Measurements from ENCODE around the gene PRDX5. TPM values are rescaled to one million over a fixed set of nuclear protein-coding genes. Genes with fewer than 3 reads are reported as not detected.

Gene PRDX5
- total RNA-seq, 1 experiment from 2014 or later, result 381 TPM

DNA sequence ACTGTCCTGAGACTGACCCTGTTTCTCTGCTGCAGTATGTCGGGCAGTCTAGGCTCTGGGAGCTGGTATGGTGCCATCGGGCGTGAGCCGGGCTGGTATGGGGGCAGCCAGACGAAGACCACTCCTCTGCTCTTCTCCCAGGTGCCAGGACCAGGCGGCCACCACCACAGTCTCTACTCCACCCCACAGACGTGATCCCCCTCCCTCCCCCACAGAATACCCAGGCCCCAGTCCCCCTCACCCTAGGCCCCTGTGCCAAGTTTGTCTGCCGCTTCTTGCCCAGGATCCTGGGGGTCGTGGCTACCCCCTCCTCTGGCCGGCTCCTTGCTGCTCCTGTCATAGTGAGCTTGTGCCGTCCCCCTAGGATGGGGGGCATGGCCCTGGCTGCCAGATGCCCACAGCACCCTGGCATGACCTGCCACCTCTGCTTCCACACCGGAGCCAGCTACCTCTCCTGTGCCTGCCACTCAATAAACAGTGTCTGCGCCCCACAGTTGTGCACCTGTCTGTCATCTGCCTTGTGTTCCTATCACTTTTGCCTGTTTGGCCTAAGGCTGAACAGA lies 28.8 kb upstream of the PRDX5 start:
- peaks cover 6% of the 10 kb centered on the region; the same call in 1 of the 2 replicates for H3K79me2 ChIP-seq (ENCODE audit: low read depth)
- no peaks in the 10 kb centered on the region for H3K27me3 ChIP-seq (ENCODE audit: insufficient read depth, low read depth)
- no peak overlapping the region for H2AFZ ChIP-seq
- H3F3A ChIP-seq (ENCODE audit: insufficient read depth, low read depth), result peaks cover 11% of the 10 kb centered on the region; the same call in 1 of the 2 replicates
- TF ChIP-seq EZH2 (IDR thresholded peaks at IDR 0.05; ENCODE audit: low read depth), result no peak
- TF ChIP-seq, protein P1, sequence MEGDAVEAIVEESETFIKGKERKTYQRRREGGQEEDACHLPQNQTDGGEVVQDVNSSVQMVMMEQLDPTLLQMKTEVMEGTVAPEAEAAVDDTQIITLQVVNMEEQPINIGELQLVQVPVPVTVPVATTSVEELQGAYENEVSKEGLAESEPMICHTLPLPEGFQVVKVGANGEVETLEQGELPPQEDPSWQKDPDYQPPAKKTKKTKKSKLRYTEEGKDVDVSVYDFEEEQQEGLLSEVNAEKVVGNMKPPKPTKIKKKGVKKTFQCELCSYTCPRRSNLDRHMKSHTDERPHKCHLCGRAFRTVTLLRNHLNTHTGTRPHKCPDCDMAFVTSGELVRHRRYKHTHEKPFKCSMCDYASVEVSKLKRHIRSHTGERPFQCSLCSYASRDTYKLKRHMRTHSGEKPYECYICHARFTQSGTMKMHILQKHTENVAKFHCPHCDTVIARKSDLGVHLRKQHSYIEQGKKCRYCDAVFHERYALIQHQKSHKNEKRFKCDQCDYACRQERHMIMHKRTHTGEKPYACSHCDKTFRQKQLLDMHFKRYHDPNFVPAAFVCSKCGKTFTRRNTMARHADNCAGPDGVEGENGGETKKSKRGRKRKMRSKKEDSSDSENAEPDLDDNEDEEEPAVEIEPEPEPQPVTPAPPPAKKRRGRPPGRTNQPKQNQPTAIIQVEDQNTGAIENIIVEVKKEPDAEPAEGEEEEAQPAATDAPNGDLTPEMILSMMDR (conservative IDR thresholded peaks at IDR 0.05), result no peak
- no peaks in the 10 kb centered on the region for H4K20me1 ChIP-seq (ENCODE audit: insufficient read depth)
- H3K4me1 ChIP-seq (replicated peaks; ENCODE audit: insufficient read depth), result peaks cover 13% of the 10 kb centered on the region
- ChIA-PET CTCF (interaction anchor here (0.6 to 0.7 kb wide), 2 partner anchors 69 to 416 kb away, joined by 4 read pairs; no protein-coding TSS in a partner anchor), POLR2A (ENCODE audit: unreplicated experiment) (no interaction called here)
- H3K4me2 ChIP-seq, result no peak overlapping the region
- H3K36me3 ChIP-seq (ENCODE audit: low read depth), result no peaks in the 10 kb centered on the region
- no peaks in the 10 kb centered on the region for H3K9me2 ChIP-seq (ENCODE audit: insufficient read depth)
- H3K9me3 ChIP-seq (ENCODE audit: insufficient read depth, low read depth), result no peaks in the 10 kb centered on the region
- peak in 1 of 2 experiments; percentile 10 for DNase-seq
- no peak overlapping the region for H3K27ac ChIP-seq
- intact Hi-C loops (cut with micrococcal nuclease; ENCODE audit: unreplicated experiment), result no loop called here
- BruUV-seq (replicated peaks), result no TSS peak
- H3K4me3 ChIP-seq, result no peak overlapping the region

DNA sequence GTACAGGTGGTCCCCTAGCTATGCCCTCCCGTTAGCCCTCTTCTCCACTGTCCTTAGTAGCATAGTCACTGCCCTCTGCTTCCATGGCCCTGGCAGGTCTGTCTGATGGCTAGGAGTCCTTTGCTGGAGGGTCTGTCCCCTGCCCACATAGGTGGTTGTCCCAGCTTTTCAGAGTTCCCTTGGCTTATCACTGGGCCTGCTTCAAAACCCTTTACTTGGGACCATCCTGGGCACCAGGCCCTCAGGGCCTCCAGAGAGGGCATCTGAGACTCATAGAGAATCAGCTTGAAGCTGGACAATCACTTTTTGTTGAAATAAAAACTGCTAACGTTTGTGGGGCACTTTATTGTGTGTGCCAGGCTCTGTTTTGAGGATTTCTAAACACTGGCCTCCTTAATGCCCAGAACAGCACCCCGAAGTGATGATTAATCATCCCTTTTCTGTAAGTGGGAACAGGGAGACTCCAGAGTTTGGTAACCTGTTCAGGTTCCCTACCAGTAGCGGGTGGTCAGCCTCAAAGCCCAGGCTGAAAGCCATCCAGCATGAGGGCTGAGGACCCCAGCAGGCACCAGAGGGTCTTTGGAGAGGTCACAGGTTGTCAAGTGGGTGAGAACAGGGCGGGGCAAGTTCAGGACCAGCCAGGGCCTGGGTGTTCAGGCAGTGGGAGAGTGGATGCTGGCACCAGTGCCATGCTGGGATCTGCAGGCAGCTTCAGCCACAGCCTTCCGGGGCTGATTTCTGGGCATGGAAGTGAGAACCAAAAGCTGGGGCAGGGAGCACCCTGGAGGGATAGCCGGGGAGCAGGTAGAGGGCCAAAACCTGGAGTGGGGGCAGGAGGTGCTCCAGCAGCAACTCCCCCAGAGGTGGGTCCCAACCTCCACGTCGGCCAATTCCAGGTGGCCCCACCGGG lies 27.3 kb upstream of the PRDX5 start:
- TF ChIP-seq, protein P1 (conservative IDR thresholded peaks at IDR 0.05), result no peak
- no peak for TF ChIP-seq EZH2 (IDR thresholded peaks at IDR 0.05; ENCODE audit: low read depth)
- Histone ChIP-seq H3K4me1 (replicated peaks; ENCODE audit: insufficient read depth) (peaks cover 11% of the 10 kb centered on the region), H3K4me2 (no peak overlapping the region), H3K79me2 (ENCODE audit: low read depth) (peaks cover 4% of the 10 kb centered on the region; the same call in 1 of the 2 replicates), H3K27ac (no peak overlapping the region), H4K20me1 (ENCODE audit: insufficient read depth) (no peaks in the 10 kb centered on the region), H2AFZ (no peak overlapping the region), H3K9me3 (ENCODE audit: insufficient read depth, low read depth) (no peaks in the 10 kb centered on the region), H3K27me3 (ENCODE audit: insufficient read depth, low read depth) (no peaks in the 10 kb centered on the region), H3K36me3 (ENCODE audit: low read depth) (no peaks in the 10 kb centered on the region), H3F3A (ENCODE audit: insufficient read depth, low read depth) (peaks cover 6% of the 10 kb centered on the region; the same call in 1 of the 2 replicates), H3K4me3 (no peak overlapping the region), H3K9me2 (ENCODE audit: insufficient read depth) (no peaks in the 10 kb centered on the region)
- CTCF ChIA-PET, result no interaction called here
- no TSS peak for BruUV-seq (replicated peaks)
- intact Hi-C loops (cut with micrococcal nuclease; ENCODE audit: unreplicated experiment), result no loop called here
- DNase-seq, result peak in 1 of 2 experiments; percentile 23
- POLR2A ChIA-PET (ENCODE audit: unreplicated experiment), result no interaction called here

DNA sequence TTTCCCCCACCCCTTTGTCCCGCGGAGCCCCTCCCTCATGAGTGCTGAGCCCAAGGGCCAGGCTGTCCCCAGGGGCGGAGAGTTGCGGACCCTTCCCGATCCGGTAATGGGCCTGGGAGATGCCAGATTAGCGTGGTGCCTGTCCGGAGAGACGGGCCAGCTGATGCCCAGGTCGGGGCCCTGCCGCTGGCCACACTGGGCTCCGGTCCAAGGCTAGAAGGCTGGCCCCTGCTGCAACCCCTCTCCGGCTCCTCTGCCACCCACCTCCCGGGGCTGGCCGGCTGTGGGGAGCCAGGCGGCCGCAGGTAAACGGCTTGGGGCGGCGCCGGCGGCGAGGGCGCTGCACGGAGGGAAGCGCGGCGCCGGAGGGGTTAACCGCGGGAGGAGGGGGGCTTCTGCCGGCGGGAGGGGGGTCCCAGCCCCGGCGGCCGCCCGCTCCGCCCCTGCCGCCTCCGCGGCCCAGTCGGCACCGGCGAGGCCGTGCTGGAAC lies 26.6 kb upstream of the PRDX5 start, which contains the start of gene KCNK4:
KCNK4 (plus strand) TSS at position 41 of the 490 bp plus-strand sequence. CDS start 1,717 bp downstream, outside the sequence.
- H3F3A ChIP-seq (ENCODE audit: insufficient read depth, low read depth), result peaks cover 4% of the 10 kb centered on the region; the same call in 1 of the 2 replicates
- H3K27me3 ChIP-seq (ENCODE audit: insufficient read depth, low read depth), result no peaks in the 10 kb centered on the region
- H3K4me2 ChIP-seq, result no peak within 1 kb of the TSS
- H3K4me3 ChIP-seq, result no peak within 1 kb of the TSS
- CTCF ChIA-PET, result no interaction called here
- BruUV-seq (replicated peaks), result no TSS peak
- H3K4me1 ChIP-seq (replicated peaks; ENCODE audit: insufficient read depth), result peaks cover 8% of the 10 kb centered on the region
- POLR2A ChIA-PET (ENCODE audit: unreplicated experiment), result no interaction called here
- H4K20me1 ChIP-seq (ENCODE audit: insufficient read depth), result no peaks in the 10 kb centered on the region
- no peaks in the 10 kb centered on the region for H3K9me2 ChIP-seq (ENCODE audit: insufficient read depth)
- no peaks in the 10 kb centered on the region for H3K9me3 ChIP-seq (ENCODE audit: insufficient read depth, low read depth)
- intact Hi-C loops (cut with micrococcal nuclease; ENCODE audit: unreplicated experiment), result no loop called here
- no peak within 1 kb of the TSS for H2AFZ ChIP-seq
- no peaks in the 10 kb centered on the region; the same call in 1 of the 2 replicates for H3K79me2 ChIP-seq (ENCODE audit: low read depth)
- peak in 1 of 2 experiments; percentile 31 for DNase-seq
- H3K27ac ChIP-seq, result no peak within 1 kb of the TSS
- H3K36me3 ChIP-seq (ENCODE audit: low read depth), result no peaks in the 10 kb centered on the region
- TF ChIP-seq, protein P1 (conservative IDR thresholded peaks at IDR 0.05), result no peak
- no peak for TF ChIP-seq EZH2 (IDR thresholded peaks at IDR 0.05; ENCODE audit: low read depth)

Measured in PC-9 (cell line).